HEK293T (cell line): Measurements from ENCODE around the gene ABCG8.

ENCODE experiments used
- ARNT ChIP-seq: fragments of 450-650 bp; IDR thresholded peaks from 2 replicates; pipeline ENCODE4 v1.6.1; 2017; ENCODE audit warnings: mild to moderate bottlenecking
- BHLHE40 ChIP-seq: fragments of 450-650 bp; IDR thresholded peaks from 2 replicates; pipeline ENCODE4 v1.6.1; 2016; ENCODE audit warnings: mild to moderate bottlenecking, moderate library complexity, borderline replicate concordance
- SP1 ChIP-seq: fragments of 450-650 bp; IDR thresholded peaks from 2 replicates; pipeline ENCODE4 v1.6.1; 2017

- TF ChIP-seq SP1: no peak
- TF ChIP-seq BHLHE40: no peak
- TF ChIP-seq ARNT: no peak
Observed at GRCh38 chr2:43872151-43872550, 33.4 kb downstream of the ABCG8 start.
